ENCODE measurements around the gene ZMAT5.
"Not testable (repeated sequence)": the region's sequence is repeated elsewhere in the genome, so short reads cannot be mapped to it uniquely, and the experiment has no call there.

ZMAT5 gene

DNA sequence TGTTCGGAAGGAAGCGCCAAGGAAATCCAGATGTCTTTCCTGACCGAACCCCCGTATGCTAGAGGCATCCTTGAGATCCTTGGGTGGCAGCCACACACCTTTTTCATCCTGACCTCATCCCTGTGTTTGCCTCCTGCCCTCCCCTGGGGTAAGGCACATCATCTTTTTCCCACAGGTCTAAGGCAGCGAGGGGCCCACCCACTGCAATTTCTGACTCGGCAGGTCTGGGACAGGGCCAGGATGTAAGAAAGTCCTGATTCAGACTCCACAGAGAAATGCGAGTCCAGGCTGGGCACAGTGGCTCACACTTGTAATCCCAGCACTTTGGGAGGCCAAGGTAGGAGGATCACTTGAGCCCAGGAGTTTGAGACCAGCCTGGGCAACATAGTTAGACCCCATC is 10.5 kb downstream of the ZMAT5 start:
- TF ChIP-seq, protein P1, sequence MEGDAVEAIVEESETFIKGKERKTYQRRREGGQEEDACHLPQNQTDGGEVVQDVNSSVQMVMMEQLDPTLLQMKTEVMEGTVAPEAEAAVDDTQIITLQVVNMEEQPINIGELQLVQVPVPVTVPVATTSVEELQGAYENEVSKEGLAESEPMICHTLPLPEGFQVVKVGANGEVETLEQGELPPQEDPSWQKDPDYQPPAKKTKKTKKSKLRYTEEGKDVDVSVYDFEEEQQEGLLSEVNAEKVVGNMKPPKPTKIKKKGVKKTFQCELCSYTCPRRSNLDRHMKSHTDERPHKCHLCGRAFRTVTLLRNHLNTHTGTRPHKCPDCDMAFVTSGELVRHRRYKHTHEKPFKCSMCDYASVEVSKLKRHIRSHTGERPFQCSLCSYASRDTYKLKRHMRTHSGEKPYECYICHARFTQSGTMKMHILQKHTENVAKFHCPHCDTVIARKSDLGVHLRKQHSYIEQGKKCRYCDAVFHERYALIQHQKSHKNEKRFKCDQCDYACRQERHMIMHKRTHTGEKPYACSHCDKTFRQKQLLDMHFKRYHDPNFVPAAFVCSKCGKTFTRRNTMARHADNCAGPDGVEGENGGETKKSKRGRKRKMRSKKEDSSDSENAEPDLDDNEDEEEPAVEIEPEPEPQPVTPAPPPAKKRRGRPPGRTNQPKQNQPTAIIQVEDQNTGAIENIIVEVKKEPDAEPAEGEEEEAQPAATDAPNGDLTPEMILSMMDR (IDR thresholded peaks at IDR 0.05; ENCODE audit: insufficient read depth, low read depth, low read length, missing control alignments) = no peak
- no peak for DNase-seq (ENCODE audit: low read depth)
- H3K4me3 ChIP-seq (ENCODE audit: low read depth, low read length) = no peak overlapping the region

DNA sequence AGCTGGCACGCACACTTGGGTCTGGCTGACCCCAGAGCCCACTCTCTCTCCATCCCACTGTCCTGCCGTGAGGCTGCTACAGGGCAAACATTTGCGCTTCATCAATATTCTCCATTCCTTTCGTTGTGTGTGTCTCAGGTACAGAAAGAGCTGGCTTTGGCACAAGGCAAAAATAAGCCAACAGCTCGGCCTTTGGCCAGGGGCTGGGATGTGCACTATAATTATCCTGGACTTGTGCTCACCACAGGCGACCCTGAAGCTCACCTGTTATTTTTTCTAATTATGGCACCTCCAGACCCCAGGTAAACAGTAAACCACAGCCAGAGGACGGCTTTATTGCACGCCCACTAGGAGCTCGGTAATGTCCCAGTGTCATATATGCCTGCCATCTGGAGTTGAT is 10.9 kb downstream of the ZMAT5 start:
- TF ChIP-seq, protein P1 (IDR thresholded peaks at IDR 0.05; ENCODE audit: insufficient read depth, low read depth, low read length, missing control alignments) = no peak
- DNase-seq (ENCODE audit: low read depth) = no peak

DNA sequence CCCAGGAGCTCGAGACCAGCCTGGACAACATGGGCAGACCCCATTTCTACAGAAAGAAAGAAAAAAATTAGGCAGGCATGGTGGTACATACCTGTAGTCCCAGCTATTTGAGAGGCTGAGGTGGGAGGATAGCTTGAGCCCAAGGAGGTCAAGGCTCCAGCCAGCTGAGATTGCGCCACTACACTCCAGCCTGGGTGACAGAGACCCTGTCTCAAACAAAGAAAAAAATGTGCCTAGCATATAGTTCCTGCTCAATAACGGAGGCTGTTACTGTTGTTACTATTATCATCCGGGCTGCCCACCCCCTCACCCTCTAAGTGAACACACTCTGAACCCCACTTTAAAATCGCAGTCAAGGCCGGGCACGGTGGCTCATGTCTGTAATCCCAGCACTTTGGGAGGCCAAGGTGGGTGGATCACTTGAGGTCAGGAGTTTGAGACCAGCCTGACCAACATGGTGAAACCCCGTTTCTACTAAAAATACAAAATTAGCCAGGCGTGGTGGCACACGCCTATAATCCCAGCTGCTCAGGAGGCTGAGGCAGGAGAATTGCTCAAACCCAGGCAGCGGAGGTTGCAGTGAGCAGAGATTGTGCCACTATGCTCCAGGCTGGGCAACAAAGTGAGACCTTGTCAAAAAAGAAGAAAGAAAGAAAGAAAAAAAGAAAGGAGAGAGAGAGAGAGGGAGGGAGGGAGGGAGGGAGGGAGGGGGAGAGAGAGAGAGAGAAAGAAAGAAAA is 12.0 kb downstream of the ZMAT5 start:
- H3K4me3 ChIP-seq (ENCODE audit: low read depth, low read length); DNase-seq (ENCODE audit: low read depth): not testable (repeated sequence)

More for the DNA sequence above, 10.9 kb downstream of the ZMAT5 start:
- no peak overlapping the region for H3K4me3 ChIP-seq (ENCODE audit: low read depth, low read length)

DNA sequence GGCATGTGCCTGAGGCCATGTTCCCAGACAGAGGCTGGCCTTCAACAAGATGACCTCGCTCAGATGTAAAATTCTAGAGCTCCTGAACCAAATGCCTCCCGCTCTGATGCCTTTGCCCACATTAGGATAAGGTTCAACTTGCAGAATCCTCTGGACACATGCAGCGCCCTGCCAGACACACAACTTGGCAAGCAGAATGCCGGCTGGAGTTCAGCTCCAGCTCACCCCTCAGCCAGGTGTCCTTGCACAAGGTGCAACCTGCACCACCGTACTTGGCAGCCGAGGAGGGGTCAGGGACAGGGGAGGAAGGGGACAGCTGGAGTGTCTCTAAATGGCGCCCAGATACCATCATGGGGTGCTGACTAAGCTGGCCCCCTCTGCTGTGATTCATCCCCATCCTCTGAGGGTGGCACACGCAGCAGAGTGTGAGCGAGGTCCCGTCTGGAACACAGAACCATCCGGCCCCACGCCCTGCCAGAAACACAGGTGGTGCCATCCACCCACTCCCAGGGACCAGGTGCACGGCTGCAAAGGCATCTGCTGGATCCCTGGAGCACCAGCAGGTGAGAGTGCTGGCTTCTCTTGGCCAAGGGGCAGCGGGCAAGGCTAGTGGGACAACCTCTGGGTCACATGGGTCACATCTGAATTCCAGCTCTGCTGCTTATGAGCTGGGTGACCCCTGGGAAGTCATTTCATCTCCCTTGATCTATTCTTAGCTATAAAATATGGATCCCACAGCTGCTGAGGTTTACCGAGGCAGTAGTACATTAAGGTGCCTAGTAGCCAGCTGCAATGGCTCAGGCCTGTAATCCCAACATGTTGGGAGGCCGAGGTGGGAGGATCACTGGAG is 12.8 kb downstream of the ZMAT5 start:
- no peak for DNase-seq (ENCODE audit: low read depth)
- no peak overlapping the region for H3K4me3 ChIP-seq (ENCODE audit: low read depth, low read length)
- TF ChIP-seq, protein P1 (IDR thresholded peaks at IDR 0.05; ENCODE audit: insufficient read depth, low read depth, low read length, missing control alignments) = no peak

DNA sequence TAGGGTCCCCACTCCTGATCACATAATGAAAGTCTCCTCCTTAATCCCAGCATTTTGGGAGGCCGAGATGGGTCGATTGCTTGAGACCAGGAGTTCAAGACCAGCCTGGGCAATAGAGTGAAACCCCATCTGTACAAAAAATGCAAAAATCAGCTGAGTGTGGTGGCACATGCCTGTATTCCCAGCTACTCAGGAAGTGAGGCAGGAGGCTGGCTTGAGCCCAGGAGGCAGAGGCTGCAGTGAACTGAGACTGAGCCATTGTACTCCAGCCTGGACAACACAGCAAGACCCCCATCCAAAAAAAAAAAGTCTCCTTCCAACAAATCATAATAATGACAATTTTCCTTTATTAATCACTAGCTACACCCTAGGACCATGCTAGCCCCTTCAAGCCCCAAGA is 15.1 kb downstream of the ZMAT5 start:
- no peak for DNase-seq (ENCODE audit: low read depth)
- TF ChIP-seq, protein P1 (IDR thresholded peaks at IDR 0.05; ENCODE audit: insufficient read depth, low read depth, low read length, missing control alignments) = no peak

DNA sequence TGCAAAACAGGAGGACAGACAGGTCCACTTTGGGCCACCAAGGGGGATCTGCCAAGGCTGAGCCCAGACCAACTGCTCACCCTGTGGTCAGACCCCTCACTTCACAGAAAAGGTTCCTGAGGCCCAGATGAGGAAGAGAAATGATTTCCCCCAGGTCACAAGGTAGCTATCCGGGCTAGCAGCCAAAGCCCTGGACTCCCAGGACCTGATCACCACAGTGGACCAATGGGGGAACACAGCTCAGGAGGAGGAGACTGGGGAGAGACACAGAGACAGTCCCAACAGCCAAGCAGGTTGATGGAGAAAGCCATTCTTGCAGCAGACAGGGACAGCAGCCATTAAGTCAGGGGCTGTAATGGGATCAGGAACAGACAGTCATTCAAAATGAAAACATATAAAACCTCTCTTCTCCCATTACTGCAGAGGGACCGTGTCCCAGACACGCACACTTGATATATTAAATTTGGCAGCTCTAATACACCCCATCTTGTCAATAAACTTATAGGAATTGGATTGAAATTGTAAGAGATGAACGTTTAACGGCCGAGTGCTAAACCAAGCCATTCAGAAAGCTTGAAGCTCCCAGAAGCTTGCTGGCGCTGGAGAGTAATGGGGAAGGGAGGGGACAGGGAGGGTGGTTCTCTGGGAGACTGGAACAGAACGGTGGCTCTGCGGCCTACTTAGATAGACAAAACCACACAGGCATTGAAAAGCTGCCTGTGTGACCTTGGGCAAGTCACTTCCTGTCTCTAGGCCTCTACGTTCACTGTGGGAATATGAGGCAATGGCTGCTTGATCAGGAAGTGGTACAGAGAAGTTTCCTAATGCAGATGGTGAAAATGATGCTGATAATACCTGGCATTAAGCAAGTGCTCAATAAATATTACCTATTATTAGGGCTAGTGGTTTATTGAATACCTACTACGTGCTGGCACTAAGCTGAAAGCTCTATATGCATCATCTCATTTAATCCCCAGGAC is 16.0 kb downstream of the ZMAT5 start:
- TF ChIP-seq, protein P1 (IDR thresholded peaks at IDR 0.05; ENCODE audit: insufficient read depth, low read depth, low read length, missing control alignments) = no peak
- DNase-seq (ENCODE audit: low read depth) = no peak
- no peak overlapping the region for H3K4me3 ChIP-seq (ENCODE audit: low read depth, low read length)

More for the DNA sequence above, 15.1 kb downstream of the ZMAT5 start:
- no peak overlapping the region for H3K4me3 ChIP-seq (ENCODE audit: low read depth, low read length)
